HL-60/S4 (cell line): ENCODE results near the gene TECPR2.
"Not testable (repeated sequence)": the region's sequence is repeated elsewhere in the genome, so short reads cannot be mapped to it uniquely, and the experiment has no call there.

Experiments
- in situ Hi-C: fragments of 300-500 bp; cut with MboI; formaldehyde crosslinking; loops from 2 replicates; pipeline ENCODE4 v1.14.3; 2022; ENCODE audit warnings: low sequenced_read_pairs

Gene TECPR2

GRCh38 chr14:102545461-102546265 is 182.9 kb downstream of the TECPR2 start:
- in situ Hi-C loops: no loop called here

GRCh38 chr14:102548616-102549240 is 186.0 kb downstream of the TECPR2 start:
- in situ Hi-C loops: no loop called here

GRCh38 chr14:102550927-102551401 is 188.2 kb downstream of the TECPR2 start:
- in situ Hi-C loops: not testable (repeated sequence)
